ENCODE results near the gene FAM98A. TPM values are rescaled to one million over a fixed set of nuclear protein-coding genes. Genes with fewer than 3 reads are reported as not detected.

Gene FAM98A
- polyA plus RNA-seq, 3 donors: 1.9 to 9.6 (median 7.1) TPM

DNA sequence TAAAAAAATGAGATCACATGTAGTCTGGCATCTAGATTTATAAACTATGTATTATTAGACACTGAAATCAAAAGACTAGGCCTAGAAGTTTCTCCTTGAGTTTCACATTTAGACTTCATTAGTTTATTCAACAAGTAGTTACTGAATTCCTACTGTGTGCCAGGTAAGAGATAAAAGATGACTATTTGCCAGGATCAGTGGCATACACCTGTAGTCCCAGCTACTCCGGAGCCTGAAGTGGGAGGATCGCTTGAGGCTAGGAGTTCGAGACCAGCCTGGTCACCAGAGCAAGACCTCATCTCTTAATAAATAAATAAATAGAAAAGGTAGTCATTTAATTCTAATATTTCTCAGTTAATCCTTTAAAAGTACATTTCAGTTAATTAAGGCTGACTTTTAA, 2.1 kb downstream of the FAM98A start:
- peaks cover 14 to 26% of the 10 kb centered on the region in 2 donors for H3K4me1 ChIP-seq (ENCODE audit: control insufficient read depth in 1 of 2, insufficient read depth in 2 of 2, low read length in 2 of 2)
- Mint-ChIP-seq H3K27me3 (ENCODE audit: low read depth in 3 of 3) (peaks cover 0 to 2% (median 2%) of the 10 kb centered on the region in 3 donors), H3K27ac (no peak overlapping the region), H3K4me3 (no peak overlapping the region), H3K9me3 (no peaks in the 10 kb centered on the region), H3K4me1 (peaks cover 20% of the 10 kb centered on the region), H3K36me3 (peaks cover 29 to 31% of the 10 kb centered on the region in 2 donors)
- peaks cover 36% of the 10 kb centered on the region for H3K79me2 ChIP-seq (ENCODE audit: insufficient read depth, low read length)
- H4K20me1 ChIP-seq (ENCODE audit: insufficient read depth, low read length): peaks cover 5% of the 10 kb centered on the region
- H3K4me3 ChIP-seq (replicated peaks in 1 of 3; ENCODE audit: low read depth in 2 of 3, low read length in 3 of 3): no peak overlapping the region
- no peak overlapping the region for H2AFZ ChIP-seq (ENCODE audit: insufficient read depth, low read depth, low read length, poor library complexity, severe bottlenecking)
- no peak overlapping the region for H3K4me2 ChIP-seq (replicated peaks; ENCODE audit: extremely low read depth, low read length, poor library complexity, severe bottlenecking)
- intact Hi-C loops (cut with micrococcal nuclease): loop anchor here (5.0 kb wide), 3 partner anchors 120 to 1585 kb away; partner anchors contain the start of genes MEMO1 (in 1 of the 2), RASGRP3 (in 1 of the 2) and TTC27 (in 1 of the 2)
- H3K27ac ChIP-seq (ENCODE audit: low read depth in 1 of 2, low read length in 2 of 2): no peak overlapping the region
- no CpG with 5 or more reads among the region's 3 CpGs for WGBS (ENCODE audit: insufficient coverage)
- H3K9ac ChIP-seq (ENCODE audit: insufficient read depth, low read length, poor library complexity, severe bottlenecking): no peak overlapping the region
- no peak for TF ChIP-seq CTCF (IDR thresholded peaks at IDR 0.05)
- no peaks in the 10 kb centered on the region for H3K9me3 ChIP-seq (replicated peaks in 1 of 2; ENCODE audit: control insufficient read depth in 1 of 2, insufficient read depth in 1 of 2, low read length in 2 of 2)
- DNase-seq: no peak
- H3K27me3 ChIP-seq (ENCODE audit: control insufficient read depth in 2 of 2, insufficient read depth in 2 of 2, low read length in 2 of 2): no peaks in the 10 kb centered on the region
- H3K36me3 ChIP-seq (replicated peaks in 1 of 2; ENCODE audit: control insufficient read depth in 1 of 2, insufficient read depth in 2 of 2, low read length in 2 of 2): peaks cover 21 to 32% of the 10 kb centered on the region in 2 donors

- no peaks in the 10 kb centered on the region for H3K9me3 Mint-ChIP-seq
- TF ChIP-seq CTCF (IDR thresholded peaks at IDR 0.05): no peak
- peaks cover 0 to 2% (median 1%) of the 10 kb centered on the region in 3 donors for H3K27me3 Mint-ChIP-seq (ENCODE audit: low read depth in 3 of 3)
- peaks cover 20% of the 10 kb centered on the region for H3K4me1 Mint-ChIP-seq
- Histone ChIP-seq H3K27ac (ENCODE audit: low read depth in 1 of 2, low read length in 2 of 2) (no peak overlapping the region), H3K4me3 (replicated peaks in 1 of 3; ENCODE audit: low read depth in 2 of 3, low read length in 3 of 3) (no peak overlapping the region), H3K9me3 (replicated peaks in 1 of 2; ENCODE audit: control insufficient read depth in 1 of 2, insufficient read depth in 1 of 2, low read length in 2 of 2) (no peaks in the 10 kb centered on the region), H3K36me3 (replicated peaks in 1 of 2; ENCODE audit: control insufficient read depth in 1 of 2, insufficient read depth in 2 of 2, low read length in 2 of 2) (peaks cover 37 to 49% of the 10 kb centered on the region in 2 donors), H3K27me3 (ENCODE audit: control insufficient read depth in 2 of 2, insufficient read depth in 2 of 2, low read length in 2 of 2) (no peaks in the 10 kb centered on the region), H4K20me1 (ENCODE audit: insufficient read depth, low read length) (peaks cover 5% of the 10 kb centered on the region), H3K9ac (ENCODE audit: insufficient read depth, low read length, poor library complexity, severe bottlenecking) (no peak overlapping the region), H2AFZ (ENCODE audit: insufficient read depth, low read depth, low read length, poor library complexity, severe bottlenecking) (no peak overlapping the region), H3K79me2 (ENCODE audit: insufficient read depth, low read length) (peaks cover 36% of the 10 kb centered on the region), H3K4me1 (ENCODE audit: control insufficient read depth in 1 of 2, insufficient read depth in 2 of 2, low read length in 2 of 2) (peaks cover 14 to 26% of the 10 kb centered on the region in 2 donors), H3K4me2 (replicated peaks; ENCODE audit: extremely low read depth, low read length, poor library complexity, severe bottlenecking) (no peak overlapping the region)
- WGBS (ENCODE audit: insufficient coverage): no CpG with 5 or more reads among the region's 3 CpGs
- intact Hi-C loops (cut with micrococcal nuclease): loop anchor here (5.0 kb wide), 3 partner anchors 118 to 1583 kb away; partner anchors contain the start of genes MEMO1 (in 1 of the 2), RASGRP3 (in 1 of the 2) and TTC27 (in 1 of the 2)
- no peak overlapping the region for H3K27ac Mint-ChIP-seq
- peaks cover 41 to 46% of the 10 kb centered on the region in 2 donors for H3K36me3 Mint-ChIP-seq
- no peak overlapping the region for H3K4me3 Mint-ChIP-seq
- no peak for DNase-seq
Observed at GRCh38 chr2:33595385-33595784, 3.7 kb downstream of the FAM98A start.
